Activated B cell treated with CpG ODN at 0.5 μM for 24 hours (primary cell): ENCODE data around the gene CROCC2. TPM values are rescaled to one million over a fixed set of nuclear protein-coding genes. Genes with fewer than 3 reads are reported as not detected.

ENCODE experiments used
- ATAC-seq: fragments of 200-7000 bp; cut with Tn5 transposase; one replicate; pipeline ENCODE4 v1.10.0; 2021; ENCODE audit warnings: low read depth, mild to moderate bottlenecking, moderate library complexity
- CTCF ChIA-PET: fragments of 350-600 bp; sonication (Branson Sonifier 250); formaldehyde crosslinking; loops from one replicate; lab custom pipeline; 2021; ENCODE audit warnings: antibody characterized with exemption; lab: Charles Lee
- POLR2A ChIA-PET: fragments of 350-600 bp; sonication (Branson Sonifier 250); formaldehyde crosslinking; loops from one replicate; lab custom pipeline; 2021; ENCODE audit warnings: antibody characterized with exemption; lab: Charles Lee
- DNase-seq: peaks from one replicate; pipeline ENCODE4 v3.0.0; 2022
- H3K27ac Mint-ChIP-seq: one replicate; pipeline ENCODE4 v1.8.0; 2020; ENCODE audit warnings: mixed read lengths
- H3K27me3 Mint-ChIP-seq: one replicate; pipeline ENCODE4 v1.8.0; 2021; ENCODE audit warnings: mixed read lengths
- H3K36me3 Mint-ChIP-seq: one replicate; pipeline ENCODE4 v1.8.0; 2021; ENCODE audit warnings: low read depth, mixed read lengths
- H3K4me1 Mint-ChIP-seq: one replicate; pipeline ENCODE4 v1.8.0; 2021; ENCODE audit warnings: mixed read lengths
- H3K4me3 Mint-ChIP-seq: one replicate; pipeline ENCODE4 v1.8.0; 2020; ENCODE audit warnings: mild to moderate bottlenecking, mixed read lengths
- H3K9me3 Mint-ChIP-seq: one replicate; pipeline ENCODE4 v1.8.0; 2020; ENCODE audit warnings: mixed read lengths
- intact Hi-C: fragments of 100-400 bp; cut with micrococcal nuclease; formaldehyde crosslinking; loops from one replicate; pipeline ENCODE4 v1.15.1; 2024
- total RNA-seq: library from RNA; stranded (reverse); gene quantifications from 2 replicates; pipeline ENCODE4 v1.2.3, GENCODE V29; 2022
- TF ChIP-seq, protein P1 (sequence below): fragments of 200-600 bp; IDR thresholded peaks from one replicate; pipeline ENCODE4 v1.8.0; 2022; ENCODE audit warnings: antibody characterized with exemption, mild to moderate bottlenecking

CROCC2 gene
- total RNA-seq, 1 donor from 2014 or later = not detected

DNA sequence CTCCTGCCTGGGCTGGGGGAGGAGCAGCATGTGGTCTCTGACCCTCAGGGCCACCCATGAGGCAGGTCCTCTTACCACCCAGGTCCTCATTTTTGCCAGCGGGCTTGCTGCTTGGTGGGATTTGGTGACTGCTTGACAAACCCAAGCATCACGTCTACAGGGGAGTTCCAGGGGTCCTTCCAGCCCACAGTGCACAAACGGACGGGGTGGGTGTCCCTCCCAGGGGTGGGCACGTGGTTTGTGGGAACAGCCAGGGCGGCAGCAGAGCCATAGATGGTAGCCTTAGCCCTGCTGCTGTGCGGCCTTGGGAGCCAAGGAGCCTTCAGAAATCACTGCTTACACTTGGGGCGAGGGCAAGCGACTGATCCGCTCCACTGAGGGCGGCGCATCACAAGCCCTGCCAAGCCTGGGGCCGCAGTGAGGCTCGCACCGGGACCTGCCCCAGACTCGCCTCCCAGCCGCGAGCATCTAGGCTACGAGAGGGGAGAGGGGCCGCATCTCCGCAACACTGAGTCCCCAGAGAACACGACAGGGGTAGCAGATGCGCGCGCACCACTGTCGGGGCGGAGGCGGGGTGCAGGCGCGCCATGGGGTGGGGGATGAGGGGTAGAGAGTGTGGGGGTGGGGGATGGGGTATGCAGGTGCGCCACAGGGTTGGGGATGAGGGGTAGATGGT, 129.1 kb downstream of the CROCC2 start:
- POLR2A ChIA-PET = interaction anchor here (1.0 kb wide), 1 partner anchor 67 kb away, joined by 3 read pairs; the partner anchor contains the start of gene MTERF4
- CTCF ChIA-PET = no interaction called here
- Mint-ChIP-seq H3K4me1 (peaks cover 51% of the 10 kb centered on the region), H3K9me3 (no peaks in the 10 kb centered on the region), H3K27me3 (no peaks in the 10 kb centered on the region), H3K36me3 (peaks cover 2% of the 10 kb centered on the region), H3K4me3 (peak overlapping the region; percentile 35), H3K27ac (peak overlapping the region; percentile 41)
- DNase-seq (no peak), ATAC-seq (peak; percentile 8)
- intact Hi-C loops = loop anchor here (5.0 kb wide), 2 partner anchors 322 to 847 kb away; partner anchors contain the start of gene FARP2
- TF ChIP-seq, protein P1, sequence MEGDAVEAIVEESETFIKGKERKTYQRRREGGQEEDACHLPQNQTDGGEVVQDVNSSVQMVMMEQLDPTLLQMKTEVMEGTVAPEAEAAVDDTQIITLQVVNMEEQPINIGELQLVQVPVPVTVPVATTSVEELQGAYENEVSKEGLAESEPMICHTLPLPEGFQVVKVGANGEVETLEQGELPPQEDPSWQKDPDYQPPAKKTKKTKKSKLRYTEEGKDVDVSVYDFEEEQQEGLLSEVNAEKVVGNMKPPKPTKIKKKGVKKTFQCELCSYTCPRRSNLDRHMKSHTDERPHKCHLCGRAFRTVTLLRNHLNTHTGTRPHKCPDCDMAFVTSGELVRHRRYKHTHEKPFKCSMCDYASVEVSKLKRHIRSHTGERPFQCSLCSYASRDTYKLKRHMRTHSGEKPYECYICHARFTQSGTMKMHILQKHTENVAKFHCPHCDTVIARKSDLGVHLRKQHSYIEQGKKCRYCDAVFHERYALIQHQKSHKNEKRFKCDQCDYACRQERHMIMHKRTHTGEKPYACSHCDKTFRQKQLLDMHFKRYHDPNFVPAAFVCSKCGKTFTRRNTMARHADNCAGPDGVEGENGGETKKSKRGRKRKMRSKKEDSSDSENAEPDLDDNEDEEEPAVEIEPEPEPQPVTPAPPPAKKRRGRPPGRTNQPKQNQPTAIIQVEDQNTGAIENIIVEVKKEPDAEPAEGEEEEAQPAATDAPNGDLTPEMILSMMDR = no peak

GRCh38 chr2:241035818-241036396, 129.8 kb downstream of the CROCC2 start:
- Mint-ChIP-seq H3K27ac (peak overlapping the region; percentile 76), H3K4me1 (peaks cover 52% of the 10 kb centered on the region), H3K27me3 (no peaks in the 10 kb centered on the region), H3K9me3 (no peaks in the 10 kb centered on the region), H3K4me3 (peak overlapping the region; percentile 84), H3K36me3 (peaks cover 7% of the 10 kb centered on the region)
- ChIA-PET CTCF (no interaction called here), POLR2A (interaction anchor here (0.7 to 1.0 kb wide), 2 partner anchors 66 to 112 kb away, joined by 3 to 5 read pairs; partner anchors contain the start of gene MTERF4)
- ATAC-seq = peak; percentile 32
- TF ChIP-seq, protein P1 = no peak
- intact Hi-C loops = loop anchor here (5.0 kb wide), 2 partner anchors 321 to 846 kb away; partner anchors contain the start of gene FARP2
- no peak for DNase-seq

DNA sequence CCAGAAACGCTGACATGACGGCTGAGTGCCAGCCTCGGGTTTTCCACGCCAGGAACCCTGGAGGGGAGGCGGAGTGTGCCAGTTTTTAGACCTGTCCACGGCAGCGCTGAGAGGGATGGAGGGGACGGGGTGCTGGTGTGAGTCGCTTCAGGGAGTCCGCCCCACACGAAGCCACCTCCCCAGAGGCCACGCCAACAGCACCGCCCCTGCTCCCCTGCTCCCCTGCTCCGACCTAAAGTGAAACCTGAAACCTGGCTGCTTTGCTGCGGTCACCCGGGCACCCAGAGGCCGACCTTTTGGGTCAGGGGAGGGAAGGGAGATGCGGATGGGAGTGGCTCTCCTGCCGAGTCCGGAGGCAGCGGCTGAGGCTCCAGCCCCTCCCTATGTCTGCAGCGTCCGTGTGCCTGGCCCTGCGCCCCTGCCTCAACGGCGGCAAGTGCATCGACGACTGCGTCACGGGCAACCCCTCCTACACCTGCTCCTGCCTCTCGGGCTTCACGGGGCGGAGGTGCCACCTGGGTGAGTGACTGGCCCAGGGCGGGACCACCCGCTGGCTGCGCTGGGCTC, 130.3 kb downstream of the CROCC2 start:
- ATAC-seq (peak; percentile 74), DNase-seq (peak; percentile 63)
- Mint-ChIP-seq H3K9me3 (no peaks in the 10 kb centered on the region), H3K27me3 (no peaks in the 10 kb centered on the region), H3K36me3 (peaks cover 7% of the 10 kb centered on the region), H3K4me3 (peak overlapping the region; percentile 84), H3K27ac (peak overlapping the region; percentile 76), H3K4me1 (peaks cover 52% of the 10 kb centered on the region)
- ChIA-PET POLR2A (interaction anchor here (0.6 to 1.7 kb wide), 4 partner anchors 49 to 111 kb away, joined by 3 to 7 read pairs (median 6); partner anchors contain the start of gene MTERF4), CTCF (no interaction called here)
- intact Hi-C loops = loop anchor here (5.0 kb wide), 2 partner anchors 321 to 846 kb away; partner anchors contain the start of gene FARP2
- TF ChIP-seq, protein P1 = no peak

DNA sequence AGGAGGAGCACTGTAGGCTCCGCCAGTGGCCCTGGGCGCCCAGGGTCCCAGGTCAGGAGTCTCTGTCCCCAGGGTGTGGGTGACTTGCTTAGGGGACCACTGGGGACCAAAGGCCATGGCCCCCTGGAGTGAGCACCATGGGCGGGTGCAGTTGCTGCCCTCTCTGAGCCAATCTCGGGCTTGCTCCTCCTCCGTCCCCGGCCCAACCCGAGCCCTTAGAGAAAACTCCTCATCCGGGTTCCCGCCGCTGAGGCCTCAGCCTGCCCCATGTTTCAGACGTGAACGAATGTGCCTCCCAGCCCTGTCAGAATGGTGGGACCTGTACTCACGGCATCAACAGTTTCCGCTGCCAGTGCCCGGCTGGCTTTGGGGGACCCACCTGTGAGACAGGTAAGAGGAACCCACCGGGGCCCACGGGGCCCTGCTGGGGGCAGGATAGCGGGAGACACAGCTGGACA, 130.9 kb downstream of the CROCC2 start:
- Mint-ChIP-seq H3K4me3 (peak overlapping the region; percentile 84), H3K4me1 (peaks cover 52% of the 10 kb centered on the region)

More for the DNA sequence above, 130.9 kb downstream of the CROCC2 start:
- Mint-ChIP-seq H3K36me3 (peaks cover 7% of the 10 kb centered on the region), H3K27ac (peak overlapping the region; percentile 83), H3K9me3 (no peaks in the 10 kb centered on the region), H3K27me3 (no peaks in the 10 kb centered on the region)
- CTCF ChIA-PET = no interaction called here
- peak; percentile 46 for DNase-seq
- intact Hi-C loops = loop anchor here (5.0 kb wide), 2 partner anchors 320 to 845 kb away; partner anchors contain the start of gene FARP2
- peak; percentile 31 for ATAC-seq
- POLR2A ChIA-PET = interaction anchor here (0.6 to 1.7 kb wide), 2 partner anchors 49 to 73 kb away, joined by 6 to 7 read pairs; no protein-coding TSS in a partner anchor
- TF ChIP-seq, protein P1 = no peak
